ENCODE data around the gene ING2.

DNA sequence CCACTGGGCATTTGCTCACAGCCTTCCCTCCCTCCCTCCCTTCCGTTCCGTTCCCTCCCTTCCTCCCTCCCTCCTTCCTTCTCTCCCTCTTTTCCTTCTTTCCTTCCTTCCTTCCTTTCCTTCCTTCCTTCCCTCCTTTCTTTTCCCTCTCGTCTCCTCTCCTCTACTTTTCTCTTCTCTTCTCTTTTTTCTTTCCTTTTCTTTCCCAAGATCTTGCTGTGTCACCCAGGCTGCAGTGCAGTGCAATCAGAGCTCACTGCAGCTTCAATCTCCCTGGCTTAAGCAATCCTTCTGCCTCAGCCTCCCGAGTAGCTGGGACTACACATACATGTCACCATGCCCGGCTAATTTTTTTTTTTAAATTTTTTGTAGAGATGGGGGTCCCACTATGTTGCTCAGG, 26.7 kb upstream of the ING2 start:
- no peak for TF ChIP-seq POLR2AphosphoS5 (IDR thresholded peaks at IDR 0.05; ENCODE audit: borderline replicate concordance, low read depth, low read length)
- no peak for TF ChIP-seq EZH2 (IDR thresholded peaks at IDR 0.05)

Measured in SK-N-MC (cell line).